HepG2 (cell line): ENCODE results near the gene TRIM28. TPM values are rescaled to one million over a fixed set of nuclear protein-coding genes. Genes with fewer than 3 reads are reported as not detected.
A peak's percentile ranks its signal among the peaks of the same experiment; 100 is the strongest.

Experiments
- ATAC-seq: fragments of 200-7000 bp; cut with Tn5 transposase; 3 replicates; pipeline ENCODE4 v1.9.1; 2020; ENCODE audit warnings: mild to moderate bottlenecking, moderate library complexity
- BruUV-seq: library from RNA; stranded (reverse); fragments of 400-500 nt; replicated peaks from 2 replicates; lab custom pipeline; 2021; lab: Mats Ljungman, UMichigan
- CTCF ChIA-PET: fragments of 300-600 bp; formaldehyde crosslinking; extraction: SDS; loops from one replicate; lab custom pipeline; 2021; ENCODE audit warnings: low total read pairs, inconsistent platforms, low intra/inter-chr PET ratio; lab: Yijun Ruan, JAX
- POLR2A ChIA-PET: fragments of 350-600 bp; sonication (Branson Sonifier 250); formaldehyde crosslinking; loops from one replicate; lab custom pipeline; 2020; ENCODE audit warnings: antibody characterized with exemption, inconsistent platforms; lab: Yijun Ruan, JAX
- DNase-seq: peaks from one replicate; pipeline ENCODE4 v3.0.0-alpha.2; 2015; ENCODE audit warnings: low spot score
- FAIRE-seq: peaks from 3 replicates; lab custom pipeline; 2011; peaks lifted over from hg19 to GRCh38; lab: Jason Lieb, UNC
- H2AFZ ChIP-seq: one replicate; pipeline ENCODE4 v1.6.1; 2011; ENCODE audit warnings: low read length, inconsistent platforms
- H3K27ac ChIP-seq: fragments of 300-600 bp; 3 replicates; pipeline ENCODE4 v1.8.0; 2011; ENCODE audit warnings: mixed run types, mild to moderate bottlenecking, mixed read lengths, low read length, inconsistent platforms; ENCODE audit not compliant: insufficient read depth; ENCODE audit errors: extremely low read length
- H3K27me3 ChIP-seq, 2 experiments: fragments of 200-600 bp in 1 of 2; 2 replicates in 1 of 2; 3 replicates in 1 of 2; pipeline versions ENCODE4 v1.6.0 to v1.8.0; 2011; ENCODE audit warnings: low read length in 2 of 2, mild to moderate bottlenecking in 2 of 2, moderate library complexity in 2 of 2, inconsistent platforms in 1 of 2; ENCODE audit not compliant: insufficient read depth in 2 of 2, control insufficient read depth in 1 of 2
- H3K36me3 ChIP-seq, 2 experiments: fragments of 200-600 bp in 1 of 2; replicated peaks in 1 of 2; 2 replicates in 1 of 2; 3 replicates in 1 of 2; pipeline versions ENCODE4 v1.5.1 to v1.8.0; 2011; ENCODE audit warnings: low read length in 2 of 2, inconsistent platforms in 1 of 2; ENCODE audit not compliant: insufficient read depth in 2 of 2, control insufficient read depth in 1 of 2
- H3K4me1 ChIP-seq: 2 replicates; pipeline ENCODE4 v1.5.1; 2012; ENCODE audit warnings: low read length, inconsistent platforms; ENCODE audit not compliant: insufficient read depth
- H3K4me2 ChIP-seq: 2 replicates; pipeline ENCODE4 v1.6.0; 2011; ENCODE audit warnings: low read depth, low read length, inconsistent platforms
- H3K4me3 ChIP-seq, 3 experiments: fragments of 200-600 bp in 1 of 3; sonication (generic), shearing (Covaris generic) in 1 of 3; replicated peaks in 1 of 3; 2 replicates each; pipeline ENCODE4 v1.5.1; 2011 to 2016; ENCODE audit warnings: low read length in 3 of 3, inconsistent platforms in 2 of 3, low read depth in 2 of 3, mild to moderate bottlenecking in 2 of 3, control low read depth in 1 of 3, mixed read lengths in 1 of 3; ENCODE audit not compliant: insufficient read depth in 1 of 3
- H3K79me2 ChIP-seq: one replicate; pipeline ENCODE4 v1.6.1; 2011; ENCODE audit warnings: low read length, inconsistent platforms; ENCODE audit not compliant: insufficient read depth
- H3K9ac ChIP-seq: 2 replicates; pipeline ENCODE4 v1.6.0; 2011; ENCODE audit warnings: mild to moderate bottlenecking, low read depth, low read length, inconsistent platforms; ENCODE audit not compliant: insufficient read depth
- H3K9me3 ChIP-seq: 2 replicates; pipeline ENCODE4 v1.5.1; 2012; ENCODE audit warnings: mild to moderate bottlenecking, low read length
- H4K20me1 ChIP-seq: 2 replicates; pipeline ENCODE4 v1.6.0; 2011; ENCODE audit warnings: inconsistent platforms, mild to moderate bottlenecking, low read length, moderate library complexity; ENCODE audit not compliant: insufficient read depth
- AGO2 ChIP-seq: fragments of 200-400 bp; formaldehyde crosslinking; optimal IDR thresholded peaks from 2 replicates; pipeline ENCODE3; 2017; ENCODE audit warnings: mild to moderate bottlenecking, low read depth, low read length, moderate library complexity
- CAMTA2 ChIP-seq: sonication (generic); formaldehyde crosslinking; IDR thresholded peaks from 2 replicates; pipeline ENCODE4 v1.4.0; 2020; ENCODE audit warnings: mild to moderate bottlenecking, missing genetic modification reagents, borderline replicate concordance
- HOXD1 ChIP-seq: sonication (generic); formaldehyde crosslinking; IDR thresholded peaks from 2 replicates; pipeline ENCODE4 v1.5.0; 2020; ENCODE audit warnings: missing genetic modification reagents
- MAFG ChIP-seq: sonication (generic); formaldehyde crosslinking; IDR thresholded peaks from 2 replicates; pipeline ENCODE4 v1.5.1; 2020; ENCODE audit warnings: mild to moderate bottlenecking, missing genetic modification reagents
- MEIS2 ChIP-seq: sonication (generic); formaldehyde crosslinking; IDR thresholded peaks from 2 replicates; pipeline ENCODE4 v1.9.0; 2021; ENCODE audit warnings: mild to moderate bottlenecking, missing genetic modification reagents
- POLR2A ChIP-seq, 2 experiments: IDR thresholded peaks; 2 replicates each; pipeline ENCODE4 v1.6.1; 2011; ENCODE audit warnings: low read depth in 2 of 2, low read length in 2 of 2, mild to moderate bottlenecking in 1 of 2, moderate library complexity in 1 of 2; ENCODE audit not compliant: insufficient read depth in 1 of 2
- SMYD3 ChIP-seq: sonication (generic); formaldehyde crosslinking; IDR thresholded peaks from 2 replicates; pipeline ENCODE4 v1.8.1; 2023; ENCODE audit warnings: mild to moderate bottlenecking, missing genetic modification reagents
- SRSF1 ChIP-seq: fragments of 200-400 bp; formaldehyde crosslinking; optimal IDR thresholded peaks from 2 replicates; pipeline ENCODE3; 2017; ENCODE audit warnings: mild to moderate bottlenecking, low read depth, low read length, moderate library complexity
- TAF1 ChIP-seq: sonication (generic); formaldehyde crosslinking; IDR thresholded peaks from 2 replicates; pipeline ENCODE4 v1.4.0; 2020; ENCODE audit warnings: missing genetic modification reagents
- TSC22D2 ChIP-seq: sonication (generic); formaldehyde crosslinking; IDR thresholded peaks from 2 replicates; pipeline ENCODE4 v1.5.1; 2020; ENCODE audit warnings: missing genetic modification reagents, mild to moderate bottlenecking, borderline replicate concordance
- ZNF317 ChIP-seq: sonication (generic); formaldehyde crosslinking; IDR thresholded peaks from 2 replicates; pipeline ENCODE4 v1.5.0; 2020; ENCODE audit warnings: mild to moderate bottlenecking, missing genetic modification reagents
- ZNF326 ChIP-seq: sonication (generic); formaldehyde crosslinking; IDR thresholded peaks from 2 replicates; pipeline ENCODE4 v1.4.0; 2020; ENCODE audit warnings: missing genetic modification reagents, borderline replicate concordance
- ZNF776 ChIP-seq: sonication (generic); formaldehyde crosslinking; IDR thresholded peaks from 2 replicates; pipeline ENCODE4 v1.4.0; 2020; ENCODE audit warnings: mild to moderate bottlenecking, missing genetic modification reagents
- WGBS: methylation state at CpG from one replicate; pipeline ENCODE4 v1.1.6; 2017; ENCODE audit warnings: low lambda C conversion rate; 5-methylcytosine and 5-hydroxymethylcytosine counted together
- in situ Hi-C: cut with HindIII; loops from 2 replicates; pipeline ENCODE4 v1.10.0; 2017; ENCODE audit warnings: low pct_unique_long_range_greater_than_20kb; ENCODE audit not compliant: extremely low pct_ligation_motif_present
- intact Hi-C: fragments of 100-400 bp; cut with micrococcal nuclease; formaldehyde crosslinking; loops from one replicate; pipeline ENCODE4 v1.10.0; 2022; ENCODE audit not compliant: unreplicated experiment
- polyA plus RNA-seq, 8 experiments: library from polyadenylated mRNA; depleted of rRNA in 3 of 8; stranded (reverse) in 7 of 8; unstranded in 1 of 8; fragments of >200 nt; fragmentation: Illumina TruSeq in 4 of 8; extraction: Trizol in 4 of 8; gene quantifications; 2 replicates each; pipeline versions ENCODE4 v1.2.1 to v1.2.3, GENCODE V29; 2011 to 2016; ENCODE audit warnings: low read depth in 4 of 8, missing spikeins in 1 of 8, mixed read lengths in 1 of 8; ENCODE audit not compliant: insufficient read depth in 1 of 8
- total RNA-seq, 5 experiments: library from RNA; depleted of rRNA; stranded (reverse); fragments of >200 nt; fragmentation: Illumina TruSeq; extraction: Trizol; gene quantifications; 2 replicates each; pipeline ENCODE4 v1.2.3, GENCODE V29; 2016; ENCODE audit warnings: low read depth in 1 of 5
- TF ChIP-seq, protein P1 (sequence below): sonication (generic); formaldehyde crosslinking; IDR thresholded peaks from 2 replicates; pipeline ENCODE4 v1.8.1; 2022; ENCODE audit warnings: low read depth, mild to moderate bottlenecking, missing genetic modification reagents
- TF ChIP-seq, protein P2 (sequence below): sonication (generic); formaldehyde crosslinking; IDR thresholded peaks from 2 replicates; pipeline ENCODE4 v1.4.0; 2020; ENCODE audit warnings: mild to moderate bottlenecking, missing genetic modification reagents
- TF ChIP-seq, protein P3 (sequence below): sonication (generic); formaldehyde crosslinking; IDR thresholded peaks from 2 replicates; pipeline ENCODE4 v1.4.0; 2020; ENCODE audit warnings: mild to moderate bottlenecking, missing genetic modification reagents
- TF ChIP-seq, protein P4 (sequence below): IDR thresholded peaks from 2 replicates; pipeline ENCODE4 v1.6.1; 2016; ENCODE audit warnings: mild to moderate bottlenecking, missing biosample characterization, missing genetic modification reagents
- TF ChIP-seq, protein P5 (sequence below): sonication (generic); formaldehyde crosslinking; IDR thresholded peaks from 2 replicates; pipeline ENCODE4 v1.4.0; 2020; ENCODE audit warnings: missing genetic modification reagents, low read depth, mild to moderate bottlenecking, borderline replicate concordance

Gene TRIM28
- total and polyA plus RNA-seq, 2 of the 13 experiments (the other 11 are each of a cell fraction or from before 2014, with no cell fraction given): 361 to 439 TPM

DNA sequence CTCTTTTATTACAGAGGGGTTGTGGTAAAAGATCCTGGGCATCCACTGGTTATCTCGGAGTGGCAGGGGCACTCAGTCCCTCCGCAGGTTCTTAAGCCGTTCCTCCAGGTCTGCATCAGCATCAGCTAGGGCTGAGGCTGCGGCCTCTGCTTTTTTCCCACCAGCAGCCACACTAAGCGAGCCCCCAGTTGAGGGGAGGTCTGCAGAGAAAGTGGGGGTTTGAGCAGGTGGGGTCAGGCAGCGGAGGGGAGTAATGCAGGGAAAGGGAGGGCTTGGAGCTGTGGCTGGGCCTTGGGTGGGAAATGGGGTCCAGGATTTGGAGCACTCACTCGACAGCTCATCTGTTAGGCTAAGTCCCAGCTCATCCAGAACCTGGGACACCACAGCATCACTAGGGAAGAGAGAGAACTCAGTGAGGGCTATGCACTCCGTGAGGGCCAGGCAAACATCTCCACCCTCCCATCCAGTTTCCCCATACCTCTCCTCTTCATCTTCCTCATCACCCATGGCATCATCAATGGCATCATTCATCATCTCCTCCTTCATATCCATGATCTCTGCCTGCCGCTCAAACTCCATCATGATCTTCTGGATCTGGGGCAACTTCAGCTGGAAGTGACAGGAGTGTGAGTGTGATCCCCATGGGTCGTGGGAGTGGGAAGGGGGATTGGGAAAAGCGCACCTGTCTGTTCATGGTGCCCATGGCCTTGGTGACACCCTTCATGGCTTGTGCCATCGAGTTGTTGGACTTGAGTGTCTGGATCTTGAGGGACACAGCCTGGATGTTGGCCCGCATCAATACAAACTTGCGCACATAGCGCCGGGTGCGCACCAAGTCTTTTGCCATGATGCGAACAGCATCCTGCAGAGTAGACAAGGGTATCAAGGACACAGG is 8.0 kb downstream of the TRIM28 start:
- TSS peak; percentile 11 for BruUV-seq
- TF ChIP-seq SRSF1: no peak
- no peak for TF ChIP-seq CAMTA2 (CRISPR knock-in tag)
- TF ChIP-seq, protein P1, sequence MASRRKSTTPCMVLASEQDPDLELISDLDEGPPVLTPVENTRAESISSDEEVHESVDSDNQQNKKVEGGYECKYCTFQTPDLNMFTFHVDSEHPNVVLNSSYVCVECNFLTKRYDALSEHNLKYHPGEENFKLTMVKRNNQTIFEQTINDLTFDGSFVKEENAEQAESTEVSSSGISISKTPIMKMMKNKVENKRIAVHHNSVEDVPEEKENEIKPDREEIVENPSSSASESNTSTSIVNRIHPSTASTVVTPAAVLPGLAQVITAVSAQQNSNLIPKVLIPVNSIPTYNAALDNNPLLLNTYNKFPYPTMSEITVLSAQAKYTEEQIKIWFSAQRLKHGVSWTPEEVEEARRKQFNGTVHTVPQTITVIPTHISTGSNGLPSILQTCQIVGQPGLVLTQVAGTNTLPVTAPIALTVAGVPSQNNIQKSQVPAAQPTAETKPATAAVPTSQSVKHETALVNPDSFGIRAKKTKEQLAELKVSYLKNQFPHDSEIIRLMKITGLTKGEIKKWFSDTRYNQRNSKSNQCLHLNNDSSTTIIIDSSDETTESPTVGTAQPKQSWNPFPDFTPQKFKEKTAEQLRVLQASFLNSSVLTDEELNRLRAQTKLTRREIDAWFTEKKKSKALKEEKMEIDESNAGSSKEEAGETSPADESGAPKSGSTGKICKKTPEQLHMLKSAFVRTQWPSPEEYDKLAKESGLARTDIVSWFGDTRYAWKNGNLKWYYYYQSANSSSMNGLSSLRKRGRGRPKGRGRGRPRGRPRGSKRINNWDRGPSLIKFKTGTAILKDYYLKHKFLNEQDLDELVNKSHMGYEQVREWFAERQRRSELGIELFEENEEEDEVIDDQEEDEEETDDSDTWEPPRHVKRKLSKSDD (CRISPR knock-in tag): no peak
- TF ChIP-seq TAF1 (CRISPR knock-in tag): no peak
- TF ChIP-seq MAFG (CRISPR knock-in tag): no peak
- TF ChIP-seq SMYD3: no peak
- TF ChIP-seq TSC22D2 (CRISPR knock-in tag): no peak
- TF ChIP-seq ZNF317 (CRISPR knock-in tag): no peak
- TF ChIP-seq ZNF326 (CRISPR knock-in tag): no peak
- TF ChIP-seq MEIS2 (CRISPR knock-in tag): no peak
- TF ChIP-seq AGO2: peak; percentile 92
- peak; percentile 18 to 33 for TF ChIP-seq POLR2A (IDR thresholded peaks at IDR 0.05; ENCODE audit: insufficient read depth in 1 of 2, low read depth in 2 of 2, low read length in 2 of 2)
- TF ChIP-seq HOXD1 (CRISPR knock-in tag): no peak
- TF ChIP-seq, protein P2, sequence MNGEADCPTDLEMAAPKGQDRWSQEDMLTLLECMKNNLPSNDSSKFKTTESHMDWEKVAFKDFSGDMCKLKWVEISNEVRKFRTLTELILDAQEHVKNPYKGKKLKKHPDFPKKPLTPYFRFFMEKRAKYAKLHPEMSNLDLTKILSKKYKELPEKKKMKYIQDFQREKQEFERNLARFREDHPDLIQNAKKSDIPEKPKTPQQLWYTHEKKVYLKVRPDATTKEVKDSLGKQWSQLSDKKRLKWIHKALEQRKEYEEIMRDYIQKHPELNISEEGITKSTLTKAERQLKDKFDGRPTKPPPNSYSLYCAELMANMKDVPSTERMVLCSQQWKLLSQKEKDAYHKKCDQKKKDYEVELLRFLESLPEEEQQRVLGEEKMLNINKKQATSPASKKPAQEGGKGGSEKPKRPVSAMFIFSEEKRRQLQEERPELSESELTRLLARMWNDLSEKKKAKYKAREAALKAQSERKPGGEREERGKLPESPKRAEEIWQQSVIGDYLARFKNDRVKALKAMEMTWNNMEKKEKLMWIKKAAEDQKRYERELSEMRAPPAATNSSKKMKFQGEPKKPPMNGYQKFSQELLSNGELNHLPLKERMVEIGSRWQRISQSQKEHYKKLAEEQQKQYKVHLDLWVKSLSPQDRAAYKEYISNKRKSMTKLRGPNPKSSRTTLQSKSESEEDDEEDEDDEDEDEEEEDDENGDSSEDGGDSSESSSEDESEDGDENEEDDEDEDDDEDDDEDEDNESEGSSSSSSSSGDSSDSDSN (CRISPR knock-in tag): no peak
- TF ChIP-seq, protein P3, sequence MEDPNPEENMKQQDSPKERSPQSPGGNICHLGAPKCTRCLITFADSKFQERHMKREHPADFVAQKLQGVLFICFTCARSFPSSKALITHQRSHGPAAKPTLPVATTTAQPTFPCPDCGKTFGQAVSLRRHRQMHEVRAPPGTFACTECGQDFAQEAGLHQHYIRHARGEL: no peak
- TF ChIP-seq ZNF776 (CRISPR knock-in tag): no peak
- TF ChIP-seq, protein P4, sequence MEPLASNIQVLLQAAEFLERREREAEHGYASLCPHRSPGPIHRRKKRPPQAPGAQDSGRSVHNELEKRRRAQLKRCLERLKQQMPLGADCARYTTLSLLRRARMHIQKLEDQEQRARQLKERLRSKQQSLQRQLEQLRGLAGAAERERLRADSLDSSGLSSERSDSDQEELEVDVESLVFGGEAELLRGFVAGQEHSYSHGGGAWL: no peak
- TF ChIP-seq, protein P5, sequence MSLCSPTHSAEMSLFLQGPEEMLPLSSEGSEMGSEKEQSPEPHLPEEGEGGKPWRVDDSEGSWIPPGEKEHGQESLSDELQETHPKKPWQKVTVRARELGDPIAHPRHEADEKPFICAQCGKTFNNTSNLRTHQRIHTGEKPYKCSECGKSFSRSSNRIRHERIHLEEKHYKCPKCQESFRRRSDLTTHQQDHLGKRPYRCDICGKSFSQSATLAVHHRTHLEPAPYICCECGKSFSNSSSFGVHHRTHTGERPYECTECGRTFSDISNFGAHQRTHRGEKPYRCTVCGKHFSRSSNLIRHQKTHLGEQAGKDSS (CRISPR knock-in tag): no peak

More for the DNA sequence above, 8.0 kb downstream of the TRIM28 start:
- peaks cover 41 to 65% of the 10 kb centered on the region in 2 experiments for H3K36me3 ChIP-seq
- POLR2A ChIA-PET: interaction anchor here (1.1 to 2.5 kb wide), 3 partner anchors 8 to 32 kb away, joined by 4 to 8 read pairs (median 5); partner anchors contain the start of gene ZBTB45
- no peak overlapping the region for H2AFZ ChIP-seq
- H3K4me1 ChIP-seq: peaks cover 34% of the 10 kb centered on the region
- 98% methylated on average over 12 of the region's 18 CpGs for WGBS
- H3K4me2 ChIP-seq: no peak overlapping the region
- peaks cover 29% of the 10 kb centered on the region for H4K20me1 ChIP-seq
- in situ Hi-C loops (no loop called here), intact Hi-C loops (no loop called here)
- H3K9me3 ChIP-seq: no peaks in the 10 kb centered on the region
- no peaks in the 10 kb centered on the region for H3K27me3 ChIP-seq
- CTCF ChIA-PET: no interaction called here
- no peak overlapping the region for H3K27ac ChIP-seq
- FAIRE-seq (no peak), ATAC-seq (no peak; the same call in 2 of the 3 replicates), DNase-seq (no peak)
- H3K9ac ChIP-seq: no peak overlapping the region
- no peak overlapping the region for H3K4me3 ChIP-seq
- H3K79me2 ChIP-seq: peaks cover 26% of the 10 kb centered on the region
